Stimulated activated CD8-positive, alpha-beta memory T cell treated with anti-CD3 and anti-CD28 coated beads, Interleukin-15, amount 100 ng/mL, for 24 hours (primary cell): Measurements from ENCODE around the gene SYVN1.
A peak's percentile ranks its signal among the peaks of the same experiment; 100 is the strongest.

Source experiments
- DNase-seq: peaks from one replicate; pipeline ENCODE4 v3.0.0-alpha.2; 2020; ENCODE audit warnings: low read depth

SYVN1 gene

DNA sequence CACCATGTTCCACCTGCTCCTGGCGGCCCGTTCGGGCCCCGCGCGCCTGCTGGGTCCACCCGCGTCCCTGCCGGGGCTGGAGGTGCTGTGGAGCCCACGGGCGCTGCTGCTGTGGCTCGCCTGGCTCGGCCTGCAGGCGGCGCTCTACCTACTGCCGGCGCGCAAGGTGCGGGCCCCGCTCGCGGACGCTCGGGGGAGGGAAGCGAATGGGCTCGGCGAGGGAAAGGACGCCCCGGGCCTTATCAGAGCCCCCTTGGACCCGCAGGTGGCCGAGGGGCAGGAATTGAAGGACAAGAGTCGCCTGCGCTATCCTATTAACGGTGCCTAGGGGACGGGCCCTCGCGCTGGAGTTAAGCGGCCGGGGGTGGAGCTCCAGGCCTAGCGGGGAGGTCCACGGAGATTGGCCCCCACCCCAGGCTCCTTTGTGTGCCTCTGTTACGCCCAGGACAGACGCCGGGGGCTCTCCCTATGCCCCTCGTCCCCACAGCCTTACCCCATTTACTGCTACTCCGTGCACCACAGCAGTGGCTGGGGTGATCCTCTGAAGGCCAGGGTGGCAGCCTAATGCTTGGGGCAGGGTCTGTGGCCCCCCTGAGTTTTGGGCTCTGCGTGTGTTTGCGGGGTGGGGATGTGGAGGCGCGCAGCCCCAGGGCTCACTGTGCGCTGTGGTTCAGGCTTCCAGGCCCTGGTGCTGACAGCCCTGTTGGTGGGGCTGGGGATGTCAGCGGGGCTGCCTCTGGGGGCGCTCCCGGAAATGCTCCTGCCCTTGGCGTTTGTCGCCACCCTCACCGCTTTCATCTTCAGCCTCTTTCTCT, 21.6 kb downstream of the SYVN1 start:
- DNase-seq: peak; percentile 63

DNA sequence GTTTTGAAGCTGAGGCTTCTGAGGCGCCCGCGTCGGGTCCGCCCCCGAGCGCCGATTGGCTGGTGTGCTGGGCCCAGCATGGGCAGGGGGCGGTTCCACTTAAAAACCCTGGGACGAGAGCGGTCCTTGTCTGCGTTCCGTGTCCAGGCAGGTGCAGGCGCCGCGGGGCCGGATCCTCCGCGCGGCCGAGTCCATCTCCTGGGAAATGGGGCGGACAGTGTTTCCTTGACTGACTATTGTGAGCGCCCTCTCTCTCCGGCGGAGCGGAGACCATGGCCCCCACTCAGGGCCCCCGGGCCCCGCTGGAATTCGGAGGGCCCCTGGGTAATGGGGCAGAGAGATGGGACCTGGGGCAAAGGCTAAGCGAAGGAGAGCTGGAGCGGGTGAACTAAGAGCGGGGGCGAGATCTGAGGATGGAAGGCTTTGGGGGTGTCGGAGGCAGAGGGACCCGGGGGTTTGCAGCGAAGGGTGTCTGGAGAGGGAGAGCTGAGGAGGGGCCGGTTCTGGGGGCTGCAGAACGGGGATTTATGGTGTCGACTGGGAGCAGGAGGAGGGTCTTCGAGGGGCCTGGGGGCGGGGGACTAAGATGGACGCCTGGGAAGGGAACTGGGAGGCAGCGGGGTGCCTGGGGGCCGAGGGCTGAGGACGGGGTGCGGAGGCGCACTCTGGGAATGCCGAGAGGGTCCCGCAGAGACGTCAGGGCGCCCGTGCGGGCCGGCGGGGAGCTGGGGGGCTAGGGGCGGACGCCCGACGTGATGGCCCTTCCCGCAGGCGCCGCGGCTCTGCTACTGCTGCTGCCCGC, 22.4 kb downstream of the SYVN1 start, which contains the start of gene TM7SF2:
Gene TM7SF2, plus strand, starts transcription at position 129 of the 802 bp plus-strand sequence. Its CDS starts 144 bp downstream, at position 273.
- DNase-seq: peak; percentile 75

DNA sequence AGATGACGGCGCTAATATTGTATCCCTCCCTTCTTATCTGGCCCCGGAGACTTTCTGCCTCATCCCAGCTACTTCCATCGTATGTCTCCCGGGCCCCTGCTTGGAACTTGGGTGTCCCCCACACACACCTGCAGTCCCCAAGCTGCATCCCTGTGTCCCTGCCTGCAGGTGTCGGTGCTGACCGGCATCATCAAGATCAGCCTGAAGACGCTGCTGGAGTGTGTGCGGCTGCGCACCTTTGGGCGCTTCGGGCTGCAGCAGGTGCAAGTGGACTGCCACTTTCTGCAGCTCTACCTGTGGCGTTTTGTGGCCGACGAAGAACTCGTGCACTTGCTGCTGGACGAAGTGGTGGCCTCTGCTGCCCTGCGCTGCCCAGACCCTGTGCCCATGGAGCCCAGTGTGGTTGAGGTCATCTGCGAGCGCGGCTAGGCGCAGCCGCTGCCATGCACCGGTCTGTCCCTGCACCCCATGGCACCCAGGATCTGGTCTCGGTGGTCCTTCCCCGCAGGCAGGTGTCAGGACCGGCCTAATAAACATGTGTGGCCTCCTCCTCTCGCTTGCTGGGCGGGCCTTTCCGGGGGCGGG, 23.1 kb downstream of the SYVN1 start:
- no peak for DNase-seq

DNA sequence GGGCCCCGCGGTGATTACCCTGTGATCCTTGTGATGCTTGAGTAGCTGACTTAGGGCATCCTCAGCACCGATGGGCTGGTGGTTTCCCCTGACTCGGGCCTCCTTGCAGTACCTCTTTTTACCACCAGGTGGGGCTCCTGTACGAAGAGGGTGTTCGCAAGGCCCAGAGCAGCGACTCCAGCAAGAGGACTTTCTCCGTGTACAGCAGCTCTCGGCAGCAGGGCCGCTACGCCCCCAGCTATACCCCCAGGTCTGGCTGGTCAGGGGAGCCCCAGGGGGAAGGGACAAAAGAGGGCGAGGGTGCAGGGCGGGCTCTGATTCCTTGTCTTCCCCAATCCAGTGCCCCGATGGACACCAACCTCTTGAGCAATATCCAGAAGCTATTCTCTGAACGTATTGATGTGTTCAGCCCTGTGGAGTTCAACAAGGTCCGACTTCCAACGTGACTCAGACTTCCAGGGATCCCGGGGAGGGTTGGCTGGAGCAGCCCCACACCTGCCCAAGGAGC, 23.9 kb downstream of the SYVN1 start:
- peak; percentile 98 for DNase-seq

DNA sequence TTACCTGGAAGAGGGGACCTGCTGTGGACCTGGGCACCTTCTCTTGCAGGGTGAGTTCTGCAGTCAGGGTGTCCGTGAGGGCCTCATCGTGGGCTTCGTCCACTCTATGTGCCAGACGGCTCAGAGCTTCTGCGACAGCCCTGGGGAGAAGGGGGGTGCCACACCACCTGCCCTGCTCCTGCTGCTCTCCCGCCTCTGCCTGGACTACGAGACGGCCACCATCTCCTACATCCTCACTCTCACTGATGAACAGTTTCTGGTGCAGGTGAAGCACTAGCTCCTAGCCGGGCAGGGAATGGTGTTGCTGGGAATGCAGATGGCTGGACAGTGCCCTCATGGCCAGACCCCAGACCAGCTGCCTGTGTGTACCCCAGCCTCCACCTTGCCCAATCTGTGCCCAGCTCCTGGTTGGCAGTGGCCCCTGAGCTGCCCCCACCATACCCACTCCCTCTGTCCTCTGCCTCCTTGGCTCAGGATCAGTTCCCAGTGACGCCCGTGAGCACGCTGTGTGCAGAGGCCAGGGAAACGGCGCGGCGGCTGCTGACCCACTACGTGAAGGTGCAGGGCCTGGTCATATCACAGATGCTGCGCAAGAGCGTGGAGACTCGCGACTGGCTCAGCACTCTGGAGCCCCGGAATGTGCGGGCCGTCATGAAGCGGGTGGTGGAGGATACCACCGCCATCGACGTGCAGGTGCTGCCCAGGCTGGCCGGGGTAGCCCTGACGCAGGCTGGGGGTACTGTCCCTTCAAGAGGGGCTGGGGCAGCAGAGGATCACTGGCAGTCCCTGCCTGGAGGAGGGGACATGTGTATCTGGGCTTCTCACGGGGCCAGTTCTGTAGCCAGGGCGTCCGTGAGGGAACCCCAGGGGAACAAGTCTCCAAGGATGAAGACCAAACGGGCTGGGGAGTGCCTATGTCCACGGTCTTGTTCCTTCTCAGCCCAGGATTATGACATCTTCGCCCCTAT, 24.8 kb downstream of the SYVN1 start:
- DNase-seq: no peak

DNA sequence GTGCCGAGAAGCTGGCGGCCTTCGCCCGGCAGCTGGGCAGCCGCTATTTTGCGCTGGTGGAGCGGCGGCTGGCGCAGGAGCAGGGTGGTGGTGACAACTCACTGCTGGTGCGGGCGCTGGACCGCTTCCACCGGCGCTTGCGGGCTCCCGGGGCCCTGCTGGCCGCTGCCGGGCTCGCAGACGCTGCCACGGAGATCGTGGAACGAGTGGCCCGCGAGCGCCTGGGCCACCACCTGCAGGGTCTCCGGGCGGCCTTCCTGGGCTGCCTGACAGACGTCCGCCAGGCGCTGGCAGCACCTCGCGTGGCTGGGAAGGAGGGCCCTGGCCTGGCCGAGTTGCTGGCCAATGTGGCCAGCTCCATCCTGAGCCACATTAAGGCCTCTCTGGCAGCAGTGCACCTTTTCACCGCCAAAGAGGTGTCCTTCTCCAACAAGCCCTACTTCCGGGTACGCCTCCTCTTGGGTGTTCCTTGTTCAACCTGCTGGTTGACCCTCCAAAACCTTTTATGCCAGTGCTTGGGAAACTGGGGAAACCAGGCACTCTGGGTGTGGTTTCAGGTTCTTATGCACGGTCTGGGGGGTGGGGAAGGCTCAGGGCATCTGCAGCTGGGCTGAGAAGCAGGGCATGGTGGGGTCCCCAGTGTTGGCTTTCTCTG, 25.7 kb downstream of the SYVN1 start:
- DNase-seq: no peak

DNA sequence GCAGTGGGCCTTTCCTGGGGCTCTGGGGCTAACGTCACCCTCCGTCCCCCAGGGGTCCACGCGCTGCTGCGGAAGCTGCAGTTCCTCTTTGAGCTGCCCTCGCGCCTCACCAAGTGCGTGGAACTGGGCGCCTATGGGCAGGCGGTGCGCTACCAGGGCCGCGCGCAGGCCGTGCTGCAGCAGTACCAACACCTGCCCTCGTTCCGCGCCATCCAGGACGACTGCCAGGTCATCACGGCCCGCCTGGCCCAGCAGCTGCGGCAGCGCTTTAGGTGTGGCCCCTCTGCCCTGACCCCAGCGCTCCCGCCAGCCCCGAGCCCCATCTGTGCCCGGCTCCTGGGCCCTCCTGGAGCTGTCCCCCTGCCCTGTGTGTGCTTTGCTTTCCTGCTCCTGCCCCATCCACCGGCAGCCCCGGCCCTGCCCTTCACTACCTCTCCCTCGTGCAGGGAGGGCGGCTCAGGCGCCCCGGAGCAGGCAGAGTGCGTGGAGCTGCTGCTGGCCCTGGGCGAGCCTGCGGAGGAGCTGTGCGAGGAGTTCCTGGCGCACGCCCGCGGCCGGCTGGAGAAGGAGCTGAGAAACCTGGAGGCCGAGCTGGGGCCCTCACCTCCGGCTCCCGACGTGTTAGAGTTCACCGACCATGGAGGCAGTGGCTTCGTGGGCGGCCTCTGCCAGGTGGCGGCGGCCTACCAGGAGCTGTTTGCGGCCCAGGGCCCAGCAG, 26.4 kb downstream of the SYVN1 start:
- no peak for DNase-seq

DNA sequence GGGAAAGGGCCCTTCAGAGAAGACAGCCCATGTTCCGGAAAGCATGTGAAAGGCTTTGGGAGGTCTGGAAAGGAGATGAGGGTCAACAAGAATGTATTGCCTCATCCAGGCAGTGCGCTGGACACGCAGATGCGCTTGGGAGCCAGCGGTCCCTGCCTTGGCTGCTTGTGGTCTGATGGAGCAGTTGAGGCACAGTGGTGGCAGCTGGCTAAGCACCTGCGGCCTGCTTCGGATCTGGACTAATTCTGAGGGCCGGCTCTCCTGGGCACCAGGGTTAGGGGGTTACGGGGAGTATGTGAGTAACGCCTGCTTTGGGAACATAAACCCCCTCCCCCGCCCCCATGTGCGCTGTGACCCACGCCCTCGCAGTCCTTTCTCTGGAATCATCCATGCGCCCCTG, 27.2 kb downstream of the SYVN1 start:
- DNase-seq: no peak

DNA sequence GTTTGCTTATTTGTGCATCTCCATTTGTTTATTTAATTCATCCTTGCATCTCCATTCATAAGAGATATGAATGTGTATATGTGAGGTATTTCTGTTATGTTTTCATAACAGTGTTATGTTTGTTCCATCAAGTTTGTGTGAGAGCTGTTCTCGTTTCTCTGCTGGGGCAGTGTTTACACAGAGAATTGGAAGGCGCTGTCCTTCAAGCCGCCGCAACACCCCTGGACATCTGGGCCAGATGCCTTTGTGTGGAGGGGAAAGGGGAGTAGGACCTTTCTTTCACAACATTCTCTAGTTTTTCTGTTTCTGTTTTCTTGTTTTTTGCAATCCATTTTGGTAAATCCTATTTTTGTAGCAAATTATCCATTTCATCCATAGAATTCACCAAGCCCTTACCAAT, 29.7 kb downstream of the SYVN1 start:
- no peak for DNase-seq

DNA sequence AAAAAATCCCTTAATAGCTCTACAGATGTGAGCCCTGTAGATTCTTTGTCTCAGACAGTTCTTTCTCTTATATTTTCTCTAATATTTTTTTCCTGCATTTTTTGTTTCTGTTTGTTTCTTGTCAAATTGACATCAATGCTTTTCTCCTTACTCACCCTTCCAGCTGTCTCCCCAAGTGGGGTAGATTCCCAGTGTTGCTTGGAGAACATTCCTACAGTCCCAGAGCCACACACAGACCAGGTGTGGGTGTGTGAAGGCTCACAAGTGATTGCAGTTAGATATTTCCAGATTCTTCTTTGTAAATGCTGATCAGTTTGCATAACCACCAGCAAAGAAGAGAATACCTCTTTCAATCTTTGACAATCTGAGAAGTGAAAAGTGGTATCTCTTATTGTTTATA, 30.8 kb downstream of the SYVN1 start:
- no peak for DNase-seq

DNA sequence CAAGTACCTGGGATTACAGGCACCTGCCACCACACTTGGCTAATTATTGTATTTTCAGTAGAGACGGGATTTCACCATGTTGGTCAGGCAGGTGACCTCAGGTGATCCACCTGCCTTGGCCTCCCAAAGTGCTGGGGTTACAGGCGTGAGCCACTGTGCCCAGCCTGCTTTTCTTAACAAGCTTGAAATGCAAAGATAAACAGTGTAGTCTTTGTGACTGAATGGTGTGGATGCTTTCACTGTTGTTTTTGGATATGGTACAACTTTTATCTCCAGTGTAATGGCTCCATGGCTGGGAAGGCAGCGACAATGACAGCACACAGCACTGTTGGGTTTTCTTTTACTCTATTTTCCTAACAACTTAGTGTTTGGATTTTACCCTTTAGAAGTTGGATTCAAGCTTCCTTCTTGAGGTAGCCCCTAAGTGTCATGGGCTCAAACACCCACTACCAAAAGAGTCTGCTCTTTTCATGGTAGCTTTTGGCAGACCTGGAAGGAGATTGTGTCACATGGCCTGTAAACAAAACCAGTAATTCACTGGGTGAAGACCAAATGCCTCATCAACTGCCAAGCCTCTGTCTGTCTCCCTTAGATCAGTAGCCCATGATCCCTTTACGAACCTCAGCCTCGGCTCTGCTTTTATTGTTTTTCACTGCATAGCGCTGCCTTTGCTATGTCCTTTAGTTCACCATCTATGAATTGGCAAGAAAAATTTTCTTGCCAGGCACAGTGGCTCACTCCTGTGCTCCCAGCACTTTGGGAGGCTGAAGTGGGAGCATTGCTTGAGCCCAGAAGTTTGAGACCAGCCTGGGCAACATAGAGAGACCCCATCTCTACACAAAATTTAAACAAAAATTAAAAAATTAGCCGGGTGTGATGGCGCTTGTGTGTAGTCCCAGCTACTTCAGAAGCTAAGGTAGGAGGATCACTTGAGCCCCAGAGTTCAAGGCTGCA, 31.9 kb downstream of the SYVN1 start:
- no peak for DNase-seq

DNA sequence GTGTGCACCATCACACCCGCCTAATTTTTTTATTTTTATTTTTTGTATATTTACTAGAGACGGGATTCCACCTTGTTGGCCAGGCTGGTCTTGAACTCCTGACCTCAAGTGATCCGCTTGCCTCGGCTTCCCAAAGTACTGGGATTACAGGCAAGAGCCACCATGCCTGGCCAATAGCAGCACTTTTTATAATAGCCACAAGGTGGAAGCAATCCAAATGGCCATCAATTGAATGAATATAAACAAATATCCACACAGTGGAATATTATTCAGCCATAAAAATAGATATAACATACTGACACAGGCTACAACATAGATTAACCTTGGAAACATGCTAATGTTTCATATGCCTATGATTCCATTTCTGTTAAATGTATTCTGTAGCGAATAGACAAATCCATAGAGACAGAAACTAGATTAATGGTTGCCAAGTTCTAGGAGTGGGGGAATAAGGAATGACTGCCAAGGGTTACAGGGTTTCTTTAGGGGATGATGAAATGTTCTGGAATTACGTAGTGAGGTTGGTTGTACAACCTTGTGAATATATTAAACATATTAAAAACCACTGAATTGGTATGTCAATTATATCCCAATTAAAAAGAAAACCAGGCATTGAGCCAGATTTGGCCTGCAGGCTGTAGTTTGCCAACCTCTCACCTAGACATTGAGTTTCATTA, 33.5 kb downstream of the SYVN1 start:
- DNase-seq: no peak

DNA sequence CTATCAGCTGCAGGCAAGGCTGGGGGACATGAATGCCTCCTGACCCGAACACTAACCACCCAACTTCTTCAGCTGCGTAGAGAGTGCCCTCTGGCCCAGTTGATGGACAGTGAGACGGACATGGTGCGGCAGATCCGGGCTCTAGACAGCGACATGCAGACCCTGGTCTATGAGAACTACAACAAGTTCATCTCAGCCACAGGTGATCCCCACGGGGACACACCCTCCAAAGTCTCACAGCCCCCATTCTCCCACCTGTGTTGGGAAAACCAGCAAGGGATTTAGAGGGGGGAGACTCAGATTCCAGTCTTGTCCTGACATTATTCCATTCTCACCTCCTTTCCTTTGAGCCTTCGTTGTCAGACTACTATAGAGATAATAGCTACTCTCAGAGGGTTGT, 37.4 kb downstream of the SYVN1 start:
- no peak for DNase-seq

DNA sequence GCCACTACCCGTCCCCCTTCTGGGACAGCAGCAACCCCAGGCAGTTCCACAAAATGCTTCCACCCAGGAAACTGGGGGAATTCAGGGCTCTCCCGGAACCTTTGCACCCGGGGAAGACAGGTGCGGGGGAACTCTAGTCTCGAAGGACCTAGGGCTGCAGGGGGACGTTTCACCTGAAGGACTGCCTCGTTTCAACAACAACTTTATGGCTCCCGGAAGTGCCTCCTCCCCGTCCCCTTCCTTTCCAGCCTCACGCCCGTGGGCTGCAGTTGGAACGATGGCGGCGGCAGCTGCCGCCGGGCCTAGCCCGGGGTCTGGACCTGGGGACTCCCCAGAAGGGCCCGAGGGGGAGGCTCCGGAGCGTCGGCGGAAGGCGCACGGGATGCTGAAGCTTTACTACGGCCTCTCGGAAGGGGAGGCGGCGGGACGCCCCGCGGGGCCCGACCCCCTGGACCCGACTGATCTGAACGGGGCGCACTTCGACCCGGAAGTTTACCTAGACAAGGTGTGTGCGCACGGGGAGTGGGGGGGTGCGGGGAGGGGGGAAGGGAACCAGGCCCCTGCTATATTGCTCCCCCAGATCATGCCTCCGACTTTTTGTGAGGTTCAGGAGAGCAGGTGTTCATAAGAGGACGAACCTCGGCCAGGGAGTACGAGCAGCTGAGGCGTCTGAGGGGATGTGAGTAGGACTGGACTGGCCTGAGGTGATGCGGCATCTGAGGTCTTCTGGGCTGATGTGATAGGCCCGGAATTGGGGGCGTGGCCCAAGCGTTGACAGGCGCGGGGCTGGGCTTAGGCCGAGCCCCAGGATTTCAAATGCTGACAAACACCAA, 38.1 kb downstream of the SYVN1 start, which contains the start of gene VPS51:
Gene VPS51, plus strand, starts transcription at position 241 of the 833 bp plus-strand sequence. Its CDS starts 37 bp downstream, at position 278.
- peak; percentile 56 for DNase-seq

DNA sequence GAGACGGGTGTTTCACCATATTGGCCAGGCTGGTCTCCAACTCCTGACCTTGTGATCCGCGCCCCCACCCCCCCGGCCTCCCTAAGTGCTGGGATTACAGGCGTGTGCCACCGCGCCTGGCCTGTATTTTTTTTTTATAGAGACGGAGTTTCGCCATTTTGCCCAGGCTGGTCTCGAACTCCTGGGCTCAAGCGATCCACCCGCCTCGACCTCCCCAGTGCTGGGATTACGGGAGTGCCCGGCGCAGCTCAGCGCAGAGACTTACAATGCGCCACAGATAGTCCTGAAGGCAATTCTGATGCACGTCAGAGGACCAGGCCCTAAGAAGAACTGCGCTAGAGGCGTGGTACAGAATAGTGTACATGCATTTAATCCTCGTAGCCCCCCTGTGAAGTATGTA, 38.9 kb downstream of the SYVN1 start:
- DNase-seq: no peak

DNA sequence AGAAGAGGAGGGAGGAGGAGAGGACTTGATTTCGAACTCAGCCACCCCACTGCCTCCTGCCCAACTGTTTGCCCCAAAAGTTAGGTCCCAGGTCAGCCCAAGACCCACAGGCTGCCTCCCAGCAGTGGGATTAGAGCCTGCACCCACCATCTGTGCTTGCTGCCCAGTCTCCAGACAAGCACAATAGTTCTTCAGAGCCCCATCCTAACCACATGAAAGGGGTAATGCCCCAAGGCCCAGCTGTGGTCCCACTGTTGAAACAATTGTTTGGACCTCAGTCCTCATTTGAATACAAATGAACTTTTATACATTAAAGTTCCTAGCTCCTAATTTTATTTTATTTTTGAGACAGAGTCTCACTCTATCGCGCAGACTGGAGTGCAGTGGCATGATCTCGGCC, 43.7 kb downstream of the SYVN1 start:
- no peak for DNase-seq

DNA sequence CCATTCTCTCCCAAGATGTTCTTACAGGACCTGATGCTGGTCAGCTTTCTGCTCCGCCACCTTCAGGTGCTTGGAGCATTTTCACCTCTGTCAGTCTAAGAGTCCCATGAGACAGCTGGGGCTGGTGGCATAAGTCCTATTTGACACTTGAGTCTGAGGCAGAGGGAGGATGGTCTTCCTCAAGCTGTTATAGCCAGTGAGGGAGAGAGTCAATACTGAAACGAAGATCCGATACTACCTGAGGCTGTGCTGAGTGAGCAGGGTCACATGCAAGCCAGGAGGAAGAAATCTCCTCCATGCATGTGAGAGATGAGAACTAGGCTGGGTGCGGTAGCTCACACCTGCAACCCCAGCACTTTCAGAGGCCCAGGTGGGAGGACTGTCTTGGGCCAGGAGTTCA, 44.7 kb downstream of the SYVN1 start:
- DNase-seq: no peak
